Right cardiac atrium (tissue), 5 donors: ENCODE results near the gene DMRTB1. TPM values are rescaled to one million over a fixed set of nuclear protein-coding genes. Genes with fewer than 3 reads are reported as not detected.
"Not testable (repeated sequence)": the region's sequence is repeated elsewhere in the genome, so short reads cannot be mapped to it uniquely, and the experiment has no call there.

Experiments used
- ATAC-seq, 2 donors: fragments of 200-7000 bp; cut with Tn5 transposase; one replicate each; pipeline versions ENCODE4 v1.8.0 to v1.9.1; 2020; ENCODE audit warnings: moderate library complexity in 2 of 2, mild to moderate bottlenecking in 1 of 2
- DNase-seq, 3 donors: peaks; one replicate each; pipeline ENCODE4 v3.0.0-alpha.2; 2020
- H3K27ac ChIP-seq: one replicate; pipeline ENCODE4 v1.5.1; 2013; ENCODE audit warnings: mild to moderate bottlenecking, low read length, control low read depth, moderate library complexity
- H3K27me3 ChIP-seq: one replicate; pipeline ENCODE4 v1.6.1; 2013; ENCODE audit not compliant: control insufficient read depth, insufficient read depth
- H3K4me1 ChIP-seq: one replicate; pipeline ENCODE4 v1.6.1; 2013; ENCODE audit warnings: low read length; ENCODE audit not compliant: control insufficient read depth, insufficient read depth
- H3K4me3 ChIP-seq: one replicate; pipeline ENCODE4 v1.5.1; 2013; ENCODE audit warnings: low read length, control low read depth
- H3K9me3 ChIP-seq: one replicate; pipeline ENCODE4 v1.6.1; 2013; ENCODE audit warnings: low read length; ENCODE audit not compliant: control insufficient read depth
- WGBS: extraction: QIAGEN DNeasy Blood & Tissue Kit; methylation state at CpG from one replicate; pipeline ENCODE4 v1.1.7; 2013; 5-methylcytosine and 5-hydroxymethylcytosine counted together
- intact Hi-C, 4 donors: fragments of 100-400 bp; cut with DNase I; formaldehyde crosslinking; loops; one replicate each; pipeline versions ENCODE4 v1.11.0 to v1.14.0; 2022 to 2023
- polyA plus RNA-seq: library from polyadenylated mRNA; stranded (reverse); fragments of 200-250 nt; gene quantifications from one replicate; pipeline ENCODE4 v1.2.3, GENCODE V29; 2013
- total RNA-seq, 4 donors: library from RNA; stranded (reverse); fragmentation: NEBNext Ultra II Directional; extraction: Animal tissue kit (Norgen Biotek cat#: 25700); gene quantifications; one replicate each; pipeline ENCODE4 v1.2.1, GENCODE V29; 2021
- donor health status: healthy with polysubstance abuse.
- donor health status: DM: no; HTN: yes; CAD: no.
- donor health status: DM: no; HTN: no; CAD: no.
- donor health status: DM: no; HTN: yes; CAD: no; lungs with severe emphysema.
- donor health status: DM: yes; HTN: yes; CAD: no.

The DMRTB1 gene
- total and polyA plus RNA-seq, 5 donors, result not detected

DNA sequence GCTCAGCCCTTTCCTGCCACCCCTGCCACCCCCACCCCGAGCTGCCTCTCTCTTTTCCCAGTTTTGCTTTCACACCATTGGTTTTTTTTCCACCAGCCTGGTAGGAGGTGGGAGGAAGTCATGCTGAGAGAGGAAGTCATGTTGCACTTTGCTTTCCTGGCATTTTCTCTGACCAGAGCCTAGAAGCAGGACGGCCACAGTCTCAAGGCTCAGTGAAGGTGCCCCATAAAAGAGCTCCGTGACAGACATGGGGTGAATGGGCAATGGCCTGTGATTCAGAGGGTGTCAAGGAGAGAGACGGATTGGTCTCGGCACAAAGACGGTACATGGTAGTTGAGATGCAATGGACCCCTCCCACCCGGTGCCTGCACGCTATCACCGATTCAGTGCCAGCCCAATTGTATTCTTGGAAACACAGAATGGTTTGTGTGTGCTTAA, 42.1 kb upstream of the DMRTB1 start:
- no peak overlapping the region for H3K27ac ChIP-seq
- H3K4me3 ChIP-seq, result no peak overlapping the region
- H3K9me3 ChIP-seq, result no peaks in the 10 kb centered on the region
- DNase-seq, result no peak
- H3K27me3 ChIP-seq, result no peaks in the 10 kb centered on the region
- no peaks in the 10 kb centered on the region for H3K4me1 ChIP-seq
- intact Hi-C loops, result no loop called here
- ATAC-seq, result no peak
- 28% methylated on average over 9 of the region's 9 CpGs for WGBS

DNA sequence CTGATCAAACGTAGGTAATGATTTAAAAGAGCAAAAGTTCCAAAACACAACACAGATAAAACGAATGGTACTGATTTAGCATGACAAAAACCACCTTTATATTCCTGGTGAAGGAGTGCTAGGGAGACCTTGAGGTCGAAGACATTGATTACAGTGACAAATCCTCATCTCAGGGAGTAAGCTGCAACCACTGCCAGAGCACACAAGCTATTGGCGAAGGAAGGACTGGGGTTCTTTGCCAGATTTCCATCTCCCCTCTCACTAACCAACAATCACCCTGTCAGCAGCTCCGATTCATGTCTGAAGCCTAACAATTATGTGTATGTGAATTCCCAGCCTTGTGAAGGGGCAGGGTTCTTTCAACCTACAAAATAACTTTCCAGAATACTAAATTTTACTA, 40.2 kb upstream of the DMRTB1 start:
- intact Hi-C loops, result no loop called here
- no peak for ATAC-seq
- H3K4me1 ChIP-seq, result no peaks in the 10 kb centered on the region
- H3K9me3 ChIP-seq, result no peaks in the 10 kb centered on the region
- no peak for DNase-seq
- no peaks in the 10 kb centered on the region for H3K27me3 ChIP-seq
- H3K27ac ChIP-seq, result no peak overlapping the region
- H3K4me3 ChIP-seq, result no peak overlapping the region
- 35% methylated on average over 5 of the region's 5 CpGs for WGBS

DNA sequence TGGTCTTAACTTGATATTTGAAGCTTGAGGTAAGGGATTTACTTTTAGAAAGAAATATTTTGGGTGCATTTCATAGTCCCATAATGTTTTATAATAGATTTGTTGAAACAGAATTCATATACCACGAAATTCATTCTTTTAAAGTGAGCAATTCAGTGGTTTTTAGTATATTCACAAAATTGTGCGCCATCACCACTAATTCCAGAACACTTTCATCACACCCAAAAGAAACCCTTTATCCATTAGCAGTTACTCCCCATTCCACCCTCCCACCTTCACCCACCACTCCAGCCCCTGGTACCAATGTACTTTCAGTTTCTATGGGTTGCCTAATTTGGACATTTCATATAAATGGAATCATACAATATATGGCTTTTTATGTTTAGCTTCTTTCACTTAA, 38.9 kb upstream of the DMRTB1 start:
- DNase-seq (no peak), ATAC-seq (no peak)
- WGBS, result 88% methylated on average over 2 of the region's 2 CpGs
- no peaks in the 10 kb centered on the region for H3K27me3 ChIP-seq
- H3K4me1 ChIP-seq, result no peaks in the 10 kb centered on the region
- no peak overlapping the region for H3K27ac ChIP-seq
- intact Hi-C loops, result no loop called here
- no peaks in the 10 kb centered on the region for H3K9me3 ChIP-seq
- no peak overlapping the region for H3K4me3 ChIP-seq

DNA sequence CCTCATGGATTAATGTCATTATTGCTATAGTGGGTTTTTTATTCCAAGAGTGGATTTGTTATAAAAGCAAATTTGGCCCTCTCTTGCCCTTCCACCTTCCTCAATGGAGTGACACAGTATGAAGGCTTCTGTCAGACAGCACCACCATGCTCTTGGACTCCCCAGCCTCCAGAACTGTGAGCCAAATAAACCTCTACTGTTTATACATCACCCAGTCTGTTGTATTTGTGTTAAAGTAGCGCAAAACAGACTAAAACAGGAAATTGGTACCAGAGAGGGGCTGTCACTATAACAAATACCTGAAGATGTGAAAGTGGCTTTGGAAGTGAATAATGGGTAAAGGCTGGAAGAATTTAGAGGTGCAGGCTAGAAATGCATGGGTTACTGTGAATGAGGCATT, 38.0 kb upstream of the DMRTB1 start:
- DNase-seq (no peak), ATAC-seq (no peak)
- Histone ChIP-seq H3K9me3 (no peaks in the 10 kb centered on the region), H3K27me3 (no peaks in the 10 kb centered on the region), H3K4me3 (no peak overlapping the region), H3K4me1 (no peaks in the 10 kb centered on the region), H3K27ac (no peak overlapping the region)
- intact Hi-C loops, result no loop called here
- 93% methylated on average over 1 of the region's 1 CpG for WGBS

DNA sequence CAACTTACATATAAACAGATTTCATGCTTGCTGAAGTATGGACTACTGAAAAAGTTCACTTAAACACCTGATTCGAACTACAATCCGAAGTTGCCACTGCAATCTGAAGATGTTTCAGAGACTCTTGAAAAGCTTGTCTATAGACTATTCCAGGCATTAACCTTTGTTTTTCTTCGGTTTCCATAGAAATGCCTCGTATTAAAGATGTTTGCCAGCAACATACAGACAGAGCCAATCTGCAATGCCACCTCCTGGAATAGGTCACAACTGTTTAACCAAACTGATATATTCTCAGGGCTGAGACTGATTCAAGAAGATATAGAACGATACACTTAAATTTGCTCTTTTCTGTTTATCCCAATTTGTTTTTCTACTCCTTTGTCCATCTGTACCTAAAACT, 28.9 kb upstream of the DMRTB1 start:
- H3K4me3 ChIP-seq, result no peak overlapping the region
- ATAC-seq (no peak), DNase-seq (no peak)
- 49% methylated on average over 5 of the region's 5 CpGs for WGBS
- intact Hi-C loops, result no loop called here
- no peak overlapping the region for H3K27ac ChIP-seq
- no peaks in the 10 kb centered on the region for H3K27me3 ChIP-seq
- H3K4me1 ChIP-seq, result no peaks in the 10 kb centered on the region
- no peaks in the 10 kb centered on the region for H3K9me3 ChIP-seq

DNA sequence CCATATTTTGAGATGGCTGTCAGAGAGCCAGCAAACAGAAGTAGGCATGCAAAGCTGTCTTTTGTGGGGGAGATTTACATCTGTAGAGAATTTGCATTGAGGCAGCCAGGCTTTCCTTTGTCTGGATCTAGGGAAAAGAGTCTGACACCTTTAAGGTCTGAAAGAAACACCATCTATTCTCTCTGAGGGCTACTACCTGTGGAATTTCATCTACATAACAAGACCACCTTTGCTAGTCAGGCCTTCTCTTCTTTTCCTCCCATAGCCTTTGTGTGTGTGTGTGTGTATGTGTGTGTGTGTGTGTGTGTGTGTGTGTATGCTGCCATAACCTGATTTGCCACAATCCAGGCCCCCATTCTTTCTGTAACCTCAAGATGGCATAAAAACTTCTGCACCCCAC, 28.4 kb upstream of the DMRTB1 start:
- ATAC-seq (no peak), DNase-seq (no peak)
- no peaks in the 10 kb centered on the region for H3K4me1 ChIP-seq
- no peaks in the 10 kb centered on the region for H3K27me3 ChIP-seq
- H3K9me3 ChIP-seq, result no peaks in the 10 kb centered on the region
- H3K4me3 ChIP-seq, result no peak overlapping the region
- intact Hi-C loops, result no loop called here
- H3K27ac ChIP-seq, result no peak overlapping the region

- ATAC-seq (no peak), DNase-seq (no peak)
- no peak overlapping the region for H3K4me3 ChIP-seq
- WGBS, result 71% methylated on average over 4 of the region's 4 CpGs
- H3K27ac ChIP-seq, result no peak overlapping the region
- H3K9me3 ChIP-seq, result no peaks in the 10 kb centered on the region
- no peaks in the 10 kb centered on the region for H3K27me3 ChIP-seq
- no peaks in the 10 kb centered on the region for H3K4me1 ChIP-seq
- intact Hi-C loops, result no loop called here
Measured at GRCh38 chr1:53431244-53431643, 28.0 kb upstream of the DMRTB1 start.

DNA sequence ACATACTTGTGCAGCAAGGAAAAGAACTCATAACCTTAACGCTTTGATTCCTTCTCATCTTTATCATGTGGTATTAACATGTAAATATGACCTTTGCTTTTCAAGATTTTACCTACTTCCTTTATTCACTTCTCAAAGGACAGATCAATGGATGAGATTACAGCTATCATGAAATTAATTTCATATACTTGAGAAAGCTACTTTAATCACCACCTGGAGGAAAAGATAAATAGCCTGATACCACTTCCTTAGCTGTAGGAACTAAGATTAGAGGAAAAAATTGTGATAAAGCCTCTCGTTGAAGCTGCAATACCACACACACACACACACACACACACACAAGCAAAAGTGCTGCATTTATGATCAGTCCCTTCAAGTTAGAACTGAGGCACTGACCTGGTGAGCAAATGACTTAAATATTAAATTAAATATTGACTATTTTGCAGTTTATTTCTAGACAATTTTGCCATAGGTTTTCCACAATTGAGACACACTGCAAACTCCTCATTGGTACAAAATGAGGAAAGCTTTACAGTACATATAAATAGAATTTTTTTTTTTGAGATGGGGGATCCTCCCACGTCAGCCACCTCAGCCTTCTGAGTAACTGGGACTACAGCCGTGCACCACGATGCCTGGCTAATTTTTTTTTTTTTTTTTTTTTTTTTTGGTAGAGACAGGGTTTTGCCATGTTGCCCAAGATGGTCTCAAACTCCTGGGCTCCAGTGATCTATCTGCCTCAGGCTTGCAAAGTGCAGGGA, 27.2 kb upstream of the DMRTB1 start:
- H3K4me1 ChIP-seq, result no peaks in the 10 kb centered on the region
- H3K9me3 ChIP-seq, result no peaks in the 10 kb centered on the region
- no peak overlapping the region for H3K27ac ChIP-seq
- ATAC-seq, result no peak
- no peaks in the 10 kb centered on the region for H3K27me3 ChIP-seq
- H3K4me3 ChIP-seq, result no peak overlapping the region
- DNase-seq, result no peak
- 34% methylated on average over 5 of the region's 5 CpGs for WGBS
- intact Hi-C loops, result no loop called here

- Histone ChIP-seq H3K9me3 (no peaks in the 10 kb centered on the region), H3K4me3 (no peak overlapping the region), H3K27me3 (no peaks in the 10 kb centered on the region), H3K4me1 (no peaks in the 10 kb centered on the region), H3K27ac (no peak overlapping the region)
- WGBS, result 81% methylated on average over 3 of the region's 3 CpGs
- intact Hi-C loops, result no loop called here
- no peak for ATAC-seq
- no peak for DNase-seq
Measured at GRCh38 chr1:53432611-53433010, 26.6 kb upstream of the DMRTB1 start.

- intact Hi-C loops, ATAC-seq, H3K9me3 ChIP-seq, H3K4me3 ChIP-seq, H3K4me1 ChIP-seq, DNase-seq, H3K27ac ChIP-seq, H3K27me3 ChIP-seq: not testable (repeated sequence)
- WGBS, result 88% methylated on average over 10 of the region's 10 CpGs
Measured at GRCh38 chr1:53434405-53435007, 24.7 kb upstream of the DMRTB1 start.

DNA sequence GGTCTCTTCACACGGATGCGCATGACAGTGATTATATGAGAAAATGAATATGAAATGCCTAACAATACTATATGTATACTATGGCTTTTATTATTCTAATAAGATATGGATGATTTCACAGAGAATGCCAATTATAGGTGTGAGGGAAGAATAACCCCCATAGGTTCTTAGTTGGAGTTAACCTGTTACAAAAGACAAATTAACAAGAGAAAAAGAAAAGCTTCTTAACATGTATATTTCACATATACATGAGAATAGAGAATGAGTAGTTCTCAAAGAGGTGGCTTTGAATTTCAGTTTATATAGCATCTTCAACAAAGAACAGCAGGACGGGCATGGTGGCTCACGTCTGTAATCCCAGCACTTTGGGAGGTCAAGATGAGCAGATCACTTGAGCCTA, 24.0 kb upstream of the DMRTB1 start:
- DNase-seq, result no peak
- Histone ChIP-seq H3K27me3 (no peaks in the 10 kb centered on the region), H3K4me3 (no peak overlapping the region), H3K9me3 (no peaks in the 10 kb centered on the region), H3K4me1 (no peaks in the 10 kb centered on the region), H3K27ac (no peak overlapping the region)
- intact Hi-C loops, result no loop called here
- no peak for ATAC-seq
- 88% methylated on average over 4 of the region's 4 CpGs for whole genome bisulfite sequencing
